ENCODE measurements around the gene TTLL4.
"Not testable (repeated sequence)": the region's sequence is repeated elsewhere in the genome, so short reads cannot be mapped to it uniquely, and the experiment has no call there.

The TTLL4 gene

GRCh38 chr2:218687400-218688060, 23.1 kb upstream of the TTLL4 start:
- H3K4me3 ChIP-seq (ENCODE audit: low read length); H3K27me3 ChIP-seq (replicated peaks; ENCODE audit: control insufficient read depth, insufficient read depth, low read length); H3K9ac ChIP-seq (ENCODE audit: low read length); H3K9me3 ChIP-seq (ENCODE audit: control insufficient read depth, low read length): not testable (repeated sequence)
- H3K36me3 ChIP-seq (ENCODE audit: control insufficient read depth, insufficient read depth, low read length, severe bottlenecking), result peaks cover 38% of the 10 kb centered on the region
- DNase-seq (ENCODE audit: low read depth), result peak; percentile 91
- peaks cover 15% of the 10 kb centered on the region for H3K4me1 ChIP-seq (ENCODE audit: control insufficient read depth, insufficient read depth, low read length)

DNA sequence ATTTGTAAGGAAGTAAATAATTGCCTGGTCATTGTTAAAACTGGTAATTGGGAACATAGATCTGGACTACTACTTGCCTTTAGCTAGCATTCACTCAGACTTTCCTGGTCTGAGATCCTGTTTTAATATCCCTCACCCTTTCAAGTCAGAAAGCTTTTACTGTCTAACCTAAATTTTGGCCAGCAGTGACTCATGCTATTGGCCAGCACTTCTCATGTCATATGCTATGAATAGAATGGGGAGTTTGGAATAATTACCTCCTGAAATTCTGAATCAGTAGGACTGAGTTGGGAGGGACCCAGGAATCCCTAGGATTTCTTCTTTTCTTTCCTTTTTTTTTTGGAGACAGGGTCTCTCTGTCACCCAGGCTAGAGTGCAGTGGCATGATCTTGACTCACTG, 19.4 kb upstream of the TTLL4 start:
- peaks cover 46% of the 10 kb centered on the region for H3K36me3 ChIP-seq (ENCODE audit: control insufficient read depth, insufficient read depth, low read length, severe bottlenecking)
- no peaks in the 10 kb centered on the region for H3K9me3 ChIP-seq (ENCODE audit: control insufficient read depth, low read length)
- no peaks in the 10 kb centered on the region for H3K27me3 ChIP-seq (replicated peaks; ENCODE audit: control insufficient read depth, insufficient read depth, low read length)
- H3K4me3 ChIP-seq (ENCODE audit: low read length), result no peak overlapping the region
- peak overlapping the region; percentile 28 for H3K9ac ChIP-seq (ENCODE audit: low read length)
- H3K4me1 ChIP-seq (ENCODE audit: control insufficient read depth, insufficient read depth, low read length), result peaks cover 28% of the 10 kb centered on the region
- peak; percentile 47 for DNase-seq (ENCODE audit: low read depth)

- H3K4me3 ChIP-seq (ENCODE audit: low read length), result no peak overlapping the region
- H3K27me3 ChIP-seq (replicated peaks; ENCODE audit: control insufficient read depth, insufficient read depth, low read length), result no peaks in the 10 kb centered on the region
- H3K9me3 ChIP-seq (ENCODE audit: control insufficient read depth, low read length), result no peaks in the 10 kb centered on the region
- peak; percentile 2 for DNase-seq (ENCODE audit: low read depth)
- H3K4me1 ChIP-seq (ENCODE audit: control insufficient read depth, insufficient read depth, low read length), result peaks cover 25% of the 10 kb centered on the region
- H3K36me3 ChIP-seq (ENCODE audit: control insufficient read depth, insufficient read depth, low read length, severe bottlenecking), result peaks cover 70% of the 10 kb centered on the region
- no peak overlapping the region for H3K9ac ChIP-seq (ENCODE audit: low read length)
Measured at GRCh38 chr2:218694405-218695145, 16.1 kb upstream of the TTLL4 start.

- no peak overlapping the region for H3K9ac ChIP-seq (ENCODE audit: low read length)
- H3K4me1 ChIP-seq (ENCODE audit: control insufficient read depth, insufficient read depth, low read length), result peaks cover 11% of the 10 kb centered on the region
- no peaks in the 10 kb centered on the region for H3K27me3 ChIP-seq (replicated peaks; ENCODE audit: control insufficient read depth, insufficient read depth, low read length)
- no peak overlapping the region for H3K4me3 ChIP-seq (ENCODE audit: low read length)
- H3K36me3 ChIP-seq (ENCODE audit: control insufficient read depth, insufficient read depth, low read length, severe bottlenecking), result peaks cover 58% of the 10 kb centered on the region
- no peaks in the 10 kb centered on the region for H3K9me3 ChIP-seq (ENCODE audit: control insufficient read depth, low read length)
- no peak for DNase-seq (ENCODE audit: low read depth)
Measured at GRCh38 chr2:218698885-218699284, 11.8 kb upstream of the TTLL4 start.

DNA sequence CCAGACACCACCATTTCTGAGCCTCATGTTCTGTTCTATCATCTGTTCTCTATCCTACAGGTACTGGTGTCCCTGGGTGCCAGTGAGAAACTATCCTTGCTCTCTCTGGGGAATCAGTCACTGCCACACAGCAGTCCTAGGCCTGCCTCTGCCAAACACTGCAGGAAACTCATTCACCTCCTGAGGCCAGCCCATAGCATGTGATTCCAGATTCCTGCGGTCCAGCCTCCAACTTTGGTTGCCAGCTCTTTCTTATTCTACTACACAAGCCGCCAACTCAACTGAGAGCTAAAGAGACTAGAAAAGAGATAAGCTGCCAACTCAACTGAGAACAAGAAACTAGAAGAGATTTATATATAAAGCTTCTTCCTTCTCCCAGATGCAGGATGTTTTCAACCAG, 8.8 kb upstream of the TTLL4 start:
- Histone ChIP-seq H3K27me3 (replicated peaks; ENCODE audit: control insufficient read depth, insufficient read depth, low read length) (no peaks in the 10 kb centered on the region), H3K4me1 (ENCODE audit: control insufficient read depth, insufficient read depth, low read length) (peaks cover 6% of the 10 kb centered on the region), H3K36me3 (ENCODE audit: control insufficient read depth, insufficient read depth, low read length, severe bottlenecking) (peaks cover 46% of the 10 kb centered on the region)

GRCh38 chr2:218703341-218703740, 7.3 kb upstream of the TTLL4 start:
- no peak for DNase-seq (ENCODE audit: low read depth)
- peaks cover 31% of the 10 kb centered on the region for H3K36me3 ChIP-seq (ENCODE audit: control insufficient read depth, insufficient read depth, low read length, severe bottlenecking)
- H3K9me3 ChIP-seq (ENCODE audit: control insufficient read depth, low read length), result no peaks in the 10 kb centered on the region
- no peak overlapping the region for H3K4me3 ChIP-seq (ENCODE audit: low read length)
- no peaks in the 10 kb centered on the region for H3K27me3 ChIP-seq (replicated peaks; ENCODE audit: control insufficient read depth, insufficient read depth, low read length)
- no peak overlapping the region for H3K9ac ChIP-seq (ENCODE audit: low read length)
- H3K4me1 ChIP-seq (ENCODE audit: control insufficient read depth, insufficient read depth, low read length), result peaks cover 6% of the 10 kb centered on the region

More for the DNA sequence above, 8.8 kb upstream of the TTLL4 start:
- Histone ChIP-seq H3K9ac (ENCODE audit: low read length) (no peak overlapping the region), H3K9me3 (ENCODE audit: control insufficient read depth, low read length) (no peaks in the 10 kb centered on the region), H3K4me3 (ENCODE audit: low read length) (no peak overlapping the region)
- DNase-seq (ENCODE audit: low read depth), result no peak

- Histone ChIP-seq H3K4me3 (ENCODE audit: low read length) (no peak overlapping the region), H3K27me3 (replicated peaks; ENCODE audit: control insufficient read depth, insufficient read depth, low read length) (no peaks in the 10 kb centered on the region), H3K4me1 (ENCODE audit: control insufficient read depth, insufficient read depth, low read length) (peaks cover 14% of the 10 kb centered on the region), H3K36me3 (ENCODE audit: control insufficient read depth, insufficient read depth, low read length, severe bottlenecking) (no peaks in the 10 kb centered on the region), H3K9ac (ENCODE audit: low read length) (no peak overlapping the region), H3K9me3 (ENCODE audit: control insufficient read depth, low read length) (no peaks in the 10 kb centered on the region)
- no peak for DNase-seq (ENCODE audit: low read depth)
Measured at GRCh38 chr2:218708086-218708485, 2.5 kb upstream of the TTLL4 start.

DNA sequence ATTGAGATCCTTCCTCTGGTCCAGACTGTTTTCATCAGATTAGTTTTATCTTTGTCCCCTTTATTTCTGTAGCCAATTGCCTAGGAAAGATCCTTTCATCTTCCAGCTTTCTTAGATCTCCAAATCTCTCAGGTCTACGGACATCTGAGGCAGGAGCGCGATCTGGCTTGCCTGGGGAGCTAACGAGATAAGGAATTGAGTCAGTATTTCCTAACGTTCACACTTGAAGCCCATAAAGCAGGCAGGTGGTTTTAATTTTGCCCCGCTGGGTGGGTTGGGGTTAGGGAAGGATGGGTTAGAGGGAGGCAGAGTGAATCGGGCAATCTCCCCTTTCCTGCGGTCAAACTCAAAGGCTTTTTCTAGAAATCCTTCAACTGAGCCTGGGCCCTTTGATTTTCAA, 727 bp upstream of the TTLL4 start:
- Histone ChIP-seq H3K4me1 (ENCODE audit: control insufficient read depth, insufficient read depth, low read length) (peaks cover 14% of the 10 kb centered on the region), H3K9me3 (ENCODE audit: control insufficient read depth, low read length) (no peaks in the 10 kb centered on the region), H3K4me3 (ENCODE audit: low read length) (peak overlapping the region; percentile 82), H3K9ac (ENCODE audit: low read length) (no peak overlapping the region), H3K36me3 (ENCODE audit: control insufficient read depth, insufficient read depth, low read length, severe bottlenecking) (no peaks in the 10 kb centered on the region), H3K27me3 (replicated peaks; ENCODE audit: control insufficient read depth, insufficient read depth, low read length) (no peaks in the 10 kb centered on the region)
- DNase-seq (ENCODE audit: low read depth), result no peak

- Histone ChIP-seq H3K36me3 (ENCODE audit: control insufficient read depth, insufficient read depth, low read length, severe bottlenecking) (no peaks in the 10 kb centered on the region), H3K27me3 (replicated peaks; ENCODE audit: control insufficient read depth, insufficient read depth, low read length) (no peaks in the 10 kb centered on the region), H3K4me1 (ENCODE audit: control insufficient read depth, insufficient read depth, low read length) (peaks cover 14% of the 10 kb centered on the region), H3K9ac (ENCODE audit: low read length) (peak overlapping the region; percentile 89), H3K4me3 (ENCODE audit: low read length) (peak overlapping the region; percentile 82), H3K9me3 (ENCODE audit: control insufficient read depth, low read length) (no peaks in the 10 kb centered on the region)
- DNase-seq (ENCODE audit: low read depth), result no peak
Measured at GRCh38 chr2:218710334-218710686, 325 bp upstream of the TTLL4 start.

GRCh38 chr2:218711550-218711929, 905 bp downstream of the TTLL4 start:
- peak overlapping the region; percentile 89 for H3K9ac ChIP-seq (ENCODE audit: low read length)
- H3K27me3 ChIP-seq (replicated peaks; ENCODE audit: control insufficient read depth, insufficient read depth, low read length), result no peaks in the 10 kb centered on the region
- no peaks in the 10 kb centered on the region for H3K9me3 ChIP-seq (ENCODE audit: control insufficient read depth, low read length)
- no peaks in the 10 kb centered on the region for H3K36me3 ChIP-seq (ENCODE audit: control insufficient read depth, insufficient read depth, low read length, severe bottlenecking)
- peak overlapping the region; percentile 82 for H3K4me3 ChIP-seq (ENCODE audit: low read length)
- peak; percentile 23 for DNase-seq (ENCODE audit: low read depth)
- peaks cover 8% of the 10 kb centered on the region for H3K4me1 ChIP-seq (ENCODE audit: control insufficient read depth, insufficient read depth, low read length)

DNA sequence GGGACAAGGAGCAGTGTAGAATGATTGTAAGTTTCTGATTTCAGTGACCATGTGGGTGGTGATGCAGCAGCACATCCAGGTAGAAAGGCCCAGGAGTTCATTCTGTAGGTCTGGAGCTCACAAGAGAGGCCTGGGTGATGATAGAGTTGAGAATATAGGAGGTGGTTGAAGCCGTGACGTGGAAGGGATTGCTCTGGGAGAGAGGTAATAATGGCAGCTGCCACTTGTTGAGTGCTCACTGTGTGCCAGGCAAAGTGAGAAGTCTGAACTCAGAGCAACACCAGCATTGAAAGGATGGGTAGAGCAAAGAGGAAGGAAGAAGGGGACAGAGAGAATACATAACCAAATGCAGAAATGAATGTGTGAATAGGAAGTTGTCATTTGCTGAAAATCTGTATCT, 3.3 kb downstream of the TTLL4 start:
- H3K36me3 ChIP-seq (ENCODE audit: control insufficient read depth, insufficient read depth, low read length, severe bottlenecking), result no peaks in the 10 kb centered on the region
- DNase-seq (ENCODE audit: low read depth), result no peak
- no peaks in the 10 kb centered on the region for H3K9me3 ChIP-seq (ENCODE audit: control insufficient read depth, low read length)
- H3K27me3 ChIP-seq (replicated peaks; ENCODE audit: control insufficient read depth, insufficient read depth, low read length), result no peaks in the 10 kb centered on the region
- H3K4me3 ChIP-seq (ENCODE audit: low read length), result no peak overlapping the region
- H3K4me1 ChIP-seq (ENCODE audit: control insufficient read depth, insufficient read depth, low read length), result peaks cover 10% of the 10 kb centered on the region
- no peak overlapping the region for H3K9ac ChIP-seq (ENCODE audit: low read length)

Data from adipocyte (in vitro differentiated cells).